HepG2 (cell line): Measurements from ENCODE around the gene NGEF. TPM values are rescaled to one million over a fixed set of nuclear protein-coding genes. Genes with fewer than 3 reads are reported as not detected.

ENCODE experiments used
- ATAC-seq: fragments of 200-7000 bp; cut with Tn5 transposase; 3 replicates; pipeline ENCODE4 v1.9.1; 2020; ENCODE audit warnings: mild to moderate bottlenecking, moderate library complexity
- BruUV-seq: library from RNA; stranded (reverse); fragments of 400-500 nt; replicated peaks from 2 replicates; lab custom pipeline; 2021; lab: Mats Ljungman, UMichigan
- CTCF ChIA-PET: fragments of 300-600 bp; formaldehyde crosslinking; extraction: SDS; loops from one replicate; lab custom pipeline; 2021; ENCODE audit warnings: low total read pairs, inconsistent platforms, low intra/inter-chr PET ratio; lab: Yijun Ruan, JAX
- POLR2A ChIA-PET: fragments of 350-600 bp; sonication (Branson Sonifier 250); formaldehyde crosslinking; loops from one replicate; lab custom pipeline; 2020; ENCODE audit warnings: antibody characterized with exemption, inconsistent platforms; lab: Yijun Ruan, JAX
- DNase-seq: peaks from one replicate; pipeline ENCODE4 v3.0.0-alpha.2; 2015; ENCODE audit warnings: low spot score
- FAIRE-seq: peaks from 3 replicates; lab custom pipeline; 2011; peaks lifted over from hg19 to GRCh38; lab: Jason Lieb, UNC
- H2AFZ ChIP-seq: one replicate; pipeline ENCODE4 v1.6.1; 2011; ENCODE audit warnings: low read length, inconsistent platforms
- H3K27ac ChIP-seq: fragments of 300-600 bp; 3 replicates; pipeline ENCODE4 v1.8.0; 2011; ENCODE audit warnings: mixed run types, mild to moderate bottlenecking, mixed read lengths, low read length, inconsistent platforms; ENCODE audit not compliant: insufficient read depth; ENCODE audit errors: extremely low read length
- H3K27me3 ChIP-seq, 2 experiments: fragments of 200-600 bp in 1 of 2; 2 replicates in 1 of 2; 3 replicates in 1 of 2; pipeline versions ENCODE4 v1.6.0 to v1.8.0; 2011; ENCODE audit warnings: low read length in 2 of 2, mild to moderate bottlenecking in 2 of 2, moderate library complexity in 2 of 2, inconsistent platforms in 1 of 2; ENCODE audit not compliant: insufficient read depth in 2 of 2, control insufficient read depth in 1 of 2
- H3K36me3 ChIP-seq, 2 experiments: fragments of 200-600 bp in 1 of 2; replicated peaks in 1 of 2; 2 replicates in 1 of 2; 3 replicates in 1 of 2; pipeline versions ENCODE4 v1.5.1 to v1.8.0; 2011; ENCODE audit warnings: low read length in 2 of 2, inconsistent platforms in 1 of 2; ENCODE audit not compliant: insufficient read depth in 2 of 2, control insufficient read depth in 1 of 2
- H3K4me1 ChIP-seq: 2 replicates; pipeline ENCODE4 v1.5.1; 2012; ENCODE audit warnings: low read length, inconsistent platforms; ENCODE audit not compliant: insufficient read depth
- H3K4me2 ChIP-seq: 2 replicates; pipeline ENCODE4 v1.6.0; 2011; ENCODE audit warnings: low read depth, low read length, inconsistent platforms
- H3K4me3 ChIP-seq, 3 experiments: fragments of 200-600 bp in 1 of 3; sonication (generic), shearing (Covaris generic) in 1 of 3; replicated peaks in 1 of 3; 2 replicates each; pipeline ENCODE4 v1.5.1; 2011 to 2016; ENCODE audit warnings: low read length in 3 of 3, inconsistent platforms in 2 of 3, low read depth in 2 of 3, mild to moderate bottlenecking in 2 of 3, control low read depth in 1 of 3, mixed read lengths in 1 of 3; ENCODE audit not compliant: insufficient read depth in 1 of 3
- H3K79me2 ChIP-seq: one replicate; pipeline ENCODE4 v1.6.1; 2011; ENCODE audit warnings: low read length, inconsistent platforms; ENCODE audit not compliant: insufficient read depth
- H3K9ac ChIP-seq: 2 replicates; pipeline ENCODE4 v1.6.0; 2011; ENCODE audit warnings: mild to moderate bottlenecking, low read depth, low read length, inconsistent platforms; ENCODE audit not compliant: insufficient read depth
- H3K9me3 ChIP-seq: 2 replicates; pipeline ENCODE4 v1.5.1; 2012; ENCODE audit warnings: mild to moderate bottlenecking, low read length
- H4K20me1 ChIP-seq: 2 replicates; pipeline ENCODE4 v1.6.0; 2011; ENCODE audit warnings: inconsistent platforms, mild to moderate bottlenecking, low read length, moderate library complexity; ENCODE audit not compliant: insufficient read depth
- BRF2 ChIP-seq: sonication (generic); formaldehyde crosslinking; IDR thresholded peaks from 2 replicates; pipeline ENCODE4 v1.8.1; 2022; ENCODE audit warnings: mild to moderate bottlenecking, missing genetic modification reagents
- CBX2 ChIP-seq, 2 experiments: fragments of 200-600 bp in 1 of 2; sonication (generic); formaldehyde crosslinking in 1 of 2; IDR thresholded peaks; 2 replicates each; pipeline versions ENCODE4 v1.7.0 to v1.8.1; 2018 to 2022; ENCODE audit warnings: low read depth in 2 of 2, low read length in 1 of 2, mild to moderate bottlenecking in 1 of 2, missing genetic modification reagents in 1 of 2
- FOSL2 ChIP-seq: sonication (generic); formaldehyde crosslinking; IDR thresholded peaks from 2 replicates; pipeline ENCODE4 v1.4.0; 2020; ENCODE audit warnings: missing genetic modification reagents
- HNF4G ChIP-seq, 2 experiments: sonication (generic) in 1 of 2; formaldehyde crosslinking in 1 of 2; IDR thresholded peaks; 2 replicates each; pipeline versions ENCODE4 v1.4.0 to v1.6.1; 2011 to 2020; ENCODE audit warnings: borderline replicate concordance in 2 of 2, low read depth in 2 of 2, mild to moderate bottlenecking in 2 of 2, low read length in 1 of 2, missing genetic modification reagents in 1 of 2, moderate library complexity in 1 of 2
- HOMEZ ChIP-seq: IDR thresholded peaks from 2 replicates; pipeline ENCODE4 v1.6.1; 2016; ENCODE audit warnings: low read depth
- MIER2 ChIP-seq: IDR thresholded peaks from 2 replicates; pipeline ENCODE4 v1.6.1; 2016; ENCODE audit warnings: missing biosample characterization, missing genetic modification reagents
- NFE2L1 ChIP-seq: sonication (generic); formaldehyde crosslinking; IDR thresholded peaks from 2 replicates; pipeline ENCODE4 v1.4.0; 2020; ENCODE audit warnings: missing genetic modification reagents, mild to moderate bottlenecking, borderline replicate concordance
- NR1H2 ChIP-seq: sonication (generic); formaldehyde crosslinking; IDR thresholded peaks from 2 replicates; pipeline ENCODE4 v1.8.1; 2022; ENCODE audit warnings: low read depth, missing genetic modification reagents, borderline replicate concordance
- SRSF1 ChIP-seq: fragments of 200-400 bp; formaldehyde crosslinking; optimal IDR thresholded peaks from 2 replicates; pipeline ENCODE3; 2017; ENCODE audit warnings: mild to moderate bottlenecking, low read depth, low read length, moderate library complexity
- TBX3 ChIP-seq: fragments of 450-650 bp; IDR thresholded peaks from 2 replicates; pipeline ENCODE4 v1.6.1; 2017; ENCODE audit warnings: antibody characterized with exemption, mild to moderate bottlenecking, inconsistent platforms, borderline replicate concordance
- TOE1 ChIP-seq: sonication (generic); formaldehyde crosslinking; IDR thresholded peaks from 2 replicates; pipeline ENCODE4 v1.4.0; 2020; ENCODE audit warnings: mild to moderate bottlenecking, missing genetic modification reagents
- TP53 ChIP-seq: sonication (generic); formaldehyde crosslinking; conservative IDR thresholded peaks from 2 replicates; pipeline ENCODE4 v1.4.0; 2020; ENCODE audit warnings: missing genetic modification reagents
- ZNF605 ChIP-seq: sonication (generic); formaldehyde crosslinking; IDR thresholded peaks from 2 replicates; pipeline ENCODE4 v1.8.0; 2022; ENCODE audit warnings: mild to moderate bottlenecking, missing genetic modification reagents
- WGBS: methylation state at CpG from one replicate; pipeline ENCODE4 v1.1.6; 2017; ENCODE audit warnings: low lambda C conversion rate; 5-methylcytosine and 5-hydroxymethylcytosine counted together
- in situ Hi-C: cut with HindIII; loops from 2 replicates; pipeline ENCODE4 v1.10.0; 2017; ENCODE audit warnings: low pct_unique_long_range_greater_than_20kb; ENCODE audit not compliant: extremely low pct_ligation_motif_present
- intact Hi-C: fragments of 100-400 bp; cut with micrococcal nuclease; formaldehyde crosslinking; loops from one replicate; pipeline ENCODE4 v1.10.0; 2022; ENCODE audit not compliant: unreplicated experiment
- polyA plus RNA-seq, 8 experiments: library from polyadenylated mRNA; depleted of rRNA in 3 of 8; stranded (reverse) in 7 of 8; unstranded in 1 of 8; fragments of >200 nt; fragmentation: Illumina TruSeq in 4 of 8; extraction: Trizol in 4 of 8; gene quantifications; 2 replicates each; pipeline versions ENCODE4 v1.2.1 to v1.2.3, GENCODE V29; 2011 to 2016; ENCODE audit warnings: low read depth in 4 of 8, missing spikeins in 1 of 8, mixed read lengths in 1 of 8; ENCODE audit not compliant: insufficient read depth in 1 of 8
- total RNA-seq, 5 experiments: library from RNA; depleted of rRNA; stranded (reverse); fragments of >200 nt; fragmentation: Illumina TruSeq; extraction: Trizol; gene quantifications; 2 replicates each; pipeline ENCODE4 v1.2.3, GENCODE V29; 2016; ENCODE audit warnings: low read depth in 1 of 5
- TF ChIP-seq, protein P1 (sequence below): fragments of 450-650 bp; IDR thresholded peaks from 2 replicates; pipeline ENCODE4 v1.6.1; 2017; ENCODE audit warnings: mild to moderate bottlenecking
- TF ChIP-seq, protein P2 (sequence below): sonication (generic); formaldehyde crosslinking; IDR thresholded peaks from 2 replicates; pipeline ENCODE4 v1.5.0; 2020; ENCODE audit warnings: mild to moderate bottlenecking, missing genetic modification reagents

Gene NGEF
- total and polyA plus RNA-seq, 2 of the 13 experiments (the other 11 are each of a cell fraction or from before 2014, with no cell fraction given): 14.4 to 36.9 TPM

- H3K27me3 ChIP-seq: no peaks in the 10 kb centered on the region
- peaks cover 0 to 33% of the 10 kb centered on the region in 2 experiments; a peak in 3 of 5 replicates for H3K36me3 ChIP-seq
- no peak overlapping the region for H3K9ac ChIP-seq
- no TSS peak for BruUV-seq
- ChIA-PET CTCF (no interaction called here), POLR2A (interaction anchor here (1.8 to 5.3 kb wide), 2 partner anchors 19 to 24 kb away, joined by 6 to 35 read pairs; no protein-coding TSS in a partner anchor)
- WGBS: 93% methylated on average over 20 of the region's 21 CpGs
- ATAC-seq (no peak; the same call in 2 of the 3 replicates), FAIRE-seq (no peak), DNase-seq (no peak)
- no peak overlapping the region for H3K4me3 ChIP-seq
- H3K4me1 ChIP-seq: peaks cover 56% of the 10 kb centered on the region
- no peak overlapping the region for H2AFZ ChIP-seq
- no peaks in the 10 kb centered on the region for H3K9me3 ChIP-seq
- no peak overlapping the region for H3K4me2 ChIP-seq
- peak overlapping the region; percentile 27 for H3K27ac ChIP-seq
- H3K79me2 ChIP-seq: peaks cover 36% of the 10 kb centered on the region
- peaks cover 3% of the 10 kb centered on the region; the same call in 1 of the 2 replicates for H4K20me1 ChIP-seq
- intact Hi-C loops: no loop called here
- in situ Hi-C loops: no loop called here
- no peak for TF ChIP-seq TOE1 (CRISPR knock-in tag)
- TF ChIP-seq TP53: no peak
- no peak for TF ChIP-seq ZNF605 (CRISPR knock-in tag)
- TF ChIP-seq, protein P1, sequence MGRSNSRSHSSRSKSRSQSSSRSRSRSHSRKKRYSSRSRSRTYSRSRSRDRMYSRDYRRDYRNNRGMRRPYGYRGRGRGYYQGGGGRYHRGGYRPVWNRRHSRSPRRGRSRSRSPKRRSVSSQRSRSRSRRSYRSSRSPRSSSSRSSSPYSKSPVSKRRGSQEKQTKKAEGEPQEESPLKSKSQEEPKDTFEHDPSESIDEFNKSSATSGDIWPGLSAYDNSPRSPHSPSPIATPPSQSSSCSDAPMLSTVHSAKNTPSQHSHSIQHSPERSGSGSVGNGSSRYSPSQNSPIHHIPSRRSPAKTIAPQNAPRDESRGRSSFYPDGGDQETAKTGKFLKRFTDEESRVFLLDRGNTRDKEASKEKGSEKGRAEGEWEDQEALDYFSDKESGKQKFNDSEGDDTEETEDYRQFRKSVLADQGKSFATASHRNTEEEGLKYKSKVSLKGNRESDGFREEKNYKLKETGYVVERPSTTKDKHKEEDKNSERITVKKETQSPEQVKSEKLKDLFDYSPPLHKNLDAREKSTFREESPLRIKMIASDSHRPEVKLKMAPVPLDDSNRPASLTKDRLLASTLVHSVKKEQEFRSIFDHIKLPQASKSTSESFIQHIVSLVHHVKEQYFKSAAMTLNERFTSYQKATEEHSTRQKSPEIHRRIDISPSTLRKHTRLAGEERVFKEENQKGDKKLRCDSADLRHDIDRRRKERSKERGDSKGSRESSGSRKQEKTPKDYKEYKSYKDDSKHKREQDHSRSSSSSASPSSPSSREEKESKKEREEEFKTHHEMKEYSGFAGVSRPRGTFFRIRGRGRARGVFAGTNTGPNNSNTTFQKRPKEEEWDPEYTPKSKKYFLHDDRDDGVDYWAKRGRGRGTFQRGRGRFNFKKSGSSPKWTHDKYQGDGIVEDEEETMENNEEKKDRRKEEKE: no peak
- no peak for TF ChIP-seq HNF4G (IDR thresholded peaks at IDR 0.05; ENCODE audit: borderline replicate concordance, low read depth, low read length)
- TF ChIP-seq HNF4G (CRISPR knock-in tag; IDR thresholded peaks at IDR 0.05; ENCODE audit: borderline replicate concordance, low read depth): no peak
- no peak for TF ChIP-seq HOMEZ (CRISPR knock-in tag)
- no peak for TF ChIP-seq CBX2 (IDR thresholded peaks at IDR 0.05; ENCODE audit: low read depth, low read length)
- TF ChIP-seq CBX2 (CRISPR knock-in tag; IDR thresholded peaks at IDR 0.05; ENCODE audit: low read depth): no peak
- TF ChIP-seq MIER2 (CRISPR knock-in tag): no peak
- no peak for TF ChIP-seq TBX3
- TF ChIP-seq NR1H2 (CRISPR knock-in tag): no peak
- TF ChIP-seq SRSF1: no peak
- TF ChIP-seq FOSL2: no peak
- TF ChIP-seq, protein P2, sequence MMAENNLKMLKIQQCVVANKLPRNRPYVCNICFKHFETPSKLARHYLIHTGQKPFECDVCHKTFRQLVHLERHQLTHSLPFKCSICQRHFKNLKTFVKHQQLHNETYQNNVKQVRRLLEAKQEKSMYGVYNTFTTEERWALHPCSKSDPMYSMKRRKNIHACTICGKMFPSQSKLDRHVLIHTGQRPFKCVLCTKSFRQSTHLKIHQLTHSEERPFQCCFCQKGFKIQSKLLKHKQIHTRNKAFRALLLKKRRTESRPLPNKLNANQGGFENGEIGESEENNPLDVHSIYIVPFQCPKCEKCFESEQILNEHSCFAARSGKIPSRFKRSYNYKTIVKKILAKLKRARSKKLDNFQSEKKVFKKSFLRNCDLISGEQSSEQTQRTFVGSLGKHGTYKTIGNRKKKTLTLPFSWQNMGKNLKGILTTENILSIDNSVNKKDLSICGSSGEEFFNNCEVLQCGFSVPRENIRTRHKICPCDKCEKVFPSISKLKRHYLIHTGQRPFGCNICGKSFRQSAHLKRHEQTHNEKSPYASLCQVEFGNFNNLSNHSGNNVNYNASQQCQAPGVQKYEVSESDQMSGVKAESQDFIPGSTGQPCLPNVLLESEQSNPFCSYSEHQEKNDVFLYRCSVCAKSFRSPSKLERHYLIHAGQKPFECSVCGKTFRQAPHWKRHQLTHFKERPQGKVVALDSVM (CRISPR knock-in tag): no peak
- no peak for TF ChIP-seq NFE2L1 (CRISPR knock-in tag)
- no peak for TF ChIP-seq BRF2
These were observed 133.2 kb downstream of the NGEF start for GRCh38 chr2:232879618-232880494.
